Parathyroid adenoma (tissue), 2 donors: ENCODE measurements around the gene GLG1.
"Not testable (repeated sequence)": the region's sequence is repeated elsewhere in the genome, so short reads cannot be mapped to it uniquely, and the experiment has no call there.

Experiments
- H2AFZ ChIP-seq: fragments of 300-600 bp; sonication (generic); one replicate; pipeline ENCODE4 v1.7.0; 2017; ENCODE audit warnings: antibody characterized with exemption, mild to moderate bottlenecking
- H3K27ac ChIP-seq: fragments of 300-600 bp; sonication (generic); one replicate; pipeline ENCODE4 v1.7.0; 2017
- H3K27me3 ChIP-seq: fragments of 300-600 bp; sonication (generic); one replicate; pipeline ENCODE4 v1.7.0; 2017; ENCODE audit warnings: low read length; ENCODE audit not compliant: control insufficient read depth, insufficient read depth
- H3K36me3 ChIP-seq: fragments of 300-600 bp; sonication (generic); one replicate; pipeline ENCODE4 v1.7.0; 2017; ENCODE audit warnings: low read length; ENCODE audit not compliant: control insufficient read depth, insufficient read depth
- H3K4me1 ChIP-seq: fragments of 300-600 bp; sonication (generic); one replicate; pipeline ENCODE4 v1.7.0; 2017; ENCODE audit warnings: control low read depth
- H3K4me2 ChIP-seq: fragments of 300-600 bp; sonication (generic); one replicate; pipeline ENCODE4 v1.7.0; 2017; ENCODE audit warnings: low read length
- H3K4me3 ChIP-seq: fragments of 300-600 bp; sonication (generic); one replicate; pipeline ENCODE4 v1.7.0; 2017; ENCODE audit warnings: low read depth, low read length
- H3K79me2 ChIP-seq: fragments of 300-600 bp; sonication (generic); one replicate; pipeline ENCODE4 v1.7.0; 2017; ENCODE audit warnings: control low read depth
- H3K9ac ChIP-seq: fragments of 300-600 bp; sonication (generic); one replicate; pipeline ENCODE4 v1.7.0; 2017; ENCODE audit warnings: mild to moderate bottlenecking
- H3K9me3 ChIP-seq: fragments of 300-600 bp; sonication (generic); one replicate; pipeline ENCODE4 v1.7.0; 2017; ENCODE audit warnings: low read length; ENCODE audit not compliant: control insufficient read depth
- TF ChIP-seq, protein P1 (sequence below): fragments of 300-600 bp; sonication (generic); IDR thresholded peaks from one replicate; pipeline ENCODE4 v1.7.0; 2017; ENCODE audit warnings: antibody characterized with exemption, mild to moderate bottlenecking
- donor health status: primary hyperparathyroidism.

GLG1 gene

DNA sequence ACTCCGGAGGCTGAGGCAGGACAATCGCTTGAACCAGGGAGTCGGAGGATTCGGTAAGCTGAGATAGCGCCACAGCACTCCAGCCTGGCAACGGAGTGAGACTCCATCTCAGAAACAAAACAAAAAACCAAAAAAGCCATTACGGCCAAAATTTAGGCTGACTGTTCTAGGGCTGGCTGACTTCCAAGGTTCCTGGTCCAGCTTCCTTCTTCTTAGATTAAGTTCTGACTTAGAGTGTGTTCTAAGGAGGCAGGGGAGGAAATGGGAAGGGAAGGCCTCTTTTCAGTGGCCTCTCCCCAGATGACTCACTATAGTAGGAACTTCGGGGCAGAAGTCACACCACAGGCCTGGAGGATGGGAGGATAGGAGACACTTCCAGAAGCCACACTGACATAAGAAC lies 157.9 kb downstream of the GLG1 start:
- H2AFZ ChIP-seq = no peak overlapping the region
- H3K4me3 ChIP-seq = no peak overlapping the region
- H3K36me3 ChIP-seq = no peaks in the 10 kb centered on the region
- H3K27ac ChIP-seq = peak overlapping the region; percentile 66
- TF ChIP-seq, protein P1, sequence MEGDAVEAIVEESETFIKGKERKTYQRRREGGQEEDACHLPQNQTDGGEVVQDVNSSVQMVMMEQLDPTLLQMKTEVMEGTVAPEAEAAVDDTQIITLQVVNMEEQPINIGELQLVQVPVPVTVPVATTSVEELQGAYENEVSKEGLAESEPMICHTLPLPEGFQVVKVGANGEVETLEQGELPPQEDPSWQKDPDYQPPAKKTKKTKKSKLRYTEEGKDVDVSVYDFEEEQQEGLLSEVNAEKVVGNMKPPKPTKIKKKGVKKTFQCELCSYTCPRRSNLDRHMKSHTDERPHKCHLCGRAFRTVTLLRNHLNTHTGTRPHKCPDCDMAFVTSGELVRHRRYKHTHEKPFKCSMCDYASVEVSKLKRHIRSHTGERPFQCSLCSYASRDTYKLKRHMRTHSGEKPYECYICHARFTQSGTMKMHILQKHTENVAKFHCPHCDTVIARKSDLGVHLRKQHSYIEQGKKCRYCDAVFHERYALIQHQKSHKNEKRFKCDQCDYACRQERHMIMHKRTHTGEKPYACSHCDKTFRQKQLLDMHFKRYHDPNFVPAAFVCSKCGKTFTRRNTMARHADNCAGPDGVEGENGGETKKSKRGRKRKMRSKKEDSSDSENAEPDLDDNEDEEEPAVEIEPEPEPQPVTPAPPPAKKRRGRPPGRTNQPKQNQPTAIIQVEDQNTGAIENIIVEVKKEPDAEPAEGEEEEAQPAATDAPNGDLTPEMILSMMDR = no peak
- H3K4me2 ChIP-seq = no peak overlapping the region
- H3K79me2 ChIP-seq = no peaks in the 10 kb centered on the region
- no peaks in the 10 kb centered on the region for H3K27me3 ChIP-seq
- H3K9me3 ChIP-seq = no peaks in the 10 kb centered on the region
- H3K9ac ChIP-seq = no peak overlapping the region
- no peaks in the 10 kb centered on the region for H3K4me1 ChIP-seq

DNA sequence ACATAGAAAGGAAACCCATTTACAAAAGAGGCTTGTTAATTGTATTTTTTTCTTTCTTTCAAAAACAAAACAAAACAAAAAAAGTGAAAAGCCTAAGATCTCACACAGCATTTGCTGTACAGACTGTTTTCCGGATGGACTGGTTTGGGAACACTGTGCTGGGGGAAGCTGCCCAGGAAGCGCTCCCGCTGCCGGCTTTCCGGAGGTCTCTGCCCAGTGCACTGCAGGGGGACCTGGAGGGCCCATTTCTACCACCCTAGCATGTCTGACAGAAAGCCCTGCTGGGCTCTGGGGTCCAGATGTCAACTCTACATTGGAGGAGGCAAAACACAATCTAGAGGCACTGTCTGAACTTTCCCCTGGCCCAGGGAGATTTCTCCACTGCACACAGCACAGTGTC lies 159.3 kb downstream of the GLG1 start:
- TF ChIP-seq, protein P1 = no peak
- Histone ChIP-seq H3K4me1 (no peaks in the 10 kb centered on the region), H3K4me3 (no peak overlapping the region), H3K79me2 (no peaks in the 10 kb centered on the region), H2AFZ (no peak overlapping the region), H3K4me2 (no peak overlapping the region), H3K36me3 (no peaks in the 10 kb centered on the region), H3K9ac (no peak overlapping the region), H3K9me3 (no peaks in the 10 kb centered on the region), H3K27me3 (no peaks in the 10 kb centered on the region), H3K27ac (no peak overlapping the region)

GRCh38 chr16:74446866-74447265 lies 160.0 kb downstream of the GLG1 start:
- Histone ChIP-seq H3K27ac (no peak overlapping the region), H3K4me3 (no peak overlapping the region), H3K9ac (no peak overlapping the region), H3K4me2 (no peak overlapping the region), H3K4me1 (no peaks in the 10 kb centered on the region), H3K79me2 (no peaks in the 10 kb centered on the region), H3K36me3 (no peaks in the 10 kb centered on the region), H2AFZ (no peak overlapping the region), H3K9me3 (no peaks in the 10 kb centered on the region), H3K27me3 (no peaks in the 10 kb centered on the region)
- TF ChIP-seq, protein P1 = no peak

GRCh38 chr16:74443624-74444346 lies 163.1 kb downstream of the GLG1 start:
- not testable (repeated sequence) for H3K79me2 ChIP-seq, H3K4me1 ChIP-seq, H3K27ac ChIP-seq, H3K4me3 ChIP-seq, H3K4me2 ChIP-seq, H3K9me3 ChIP-seq, H3K9ac ChIP-seq, H3K27me3 ChIP-seq, H3K36me3 ChIP-seq, H2AFZ ChIP-seq

GRCh38 chr16:74439685-74440084 lies 167.2 kb downstream of the GLG1 start:
- no peaks in the 10 kb centered on the region for H3K9me3 ChIP-seq

More at GRCh38 chr16:74439685-74440084, 167.2 kb downstream of the GLG1 start:
- Histone ChIP-seq H3K4me1 (peaks cover 8% of the 10 kb centered on the region), H3K4me3 (no peak overlapping the region), H3K9ac (no peak overlapping the region), H3K27me3 (no peaks in the 10 kb centered on the region), H3K27ac (no peak overlapping the region), H3K4me2 (no peak overlapping the region), H2AFZ (no peak overlapping the region), H3K36me3 (no peaks in the 10 kb centered on the region), H3K79me2 (no peaks in the 10 kb centered on the region)
- TF ChIP-seq, protein P1 = no peak
